AG08395 (cell line): ENCODE measurements around the gene SMAGP.
"Not testable (repeated sequence)": the region's sequence is repeated elsewhere in the genome, so short reads cannot be mapped to it uniquely, and the experiment has no call there.

Source experiments
- DNase-seq: peaks from one replicate; pipeline ENCODE4 v3.0.0; 2012; ENCODE audit warnings: mixed read lengths, low spot score

Gene SMAGP, protein sequence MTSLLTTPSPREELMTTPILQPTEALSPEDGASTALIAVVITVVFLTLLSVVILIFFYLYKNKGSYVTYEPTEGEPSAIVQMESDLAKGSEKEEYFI

GRCh38 chr12:51270067-51270950, at the start of gene SMAGP:
TSS of gene SMAGP (minus strand) at chr12:51270415. CDS start at chr12:51269278, 1,137 bp downstream.
- peak; percentile 44 for DNase-seq

DNA sequence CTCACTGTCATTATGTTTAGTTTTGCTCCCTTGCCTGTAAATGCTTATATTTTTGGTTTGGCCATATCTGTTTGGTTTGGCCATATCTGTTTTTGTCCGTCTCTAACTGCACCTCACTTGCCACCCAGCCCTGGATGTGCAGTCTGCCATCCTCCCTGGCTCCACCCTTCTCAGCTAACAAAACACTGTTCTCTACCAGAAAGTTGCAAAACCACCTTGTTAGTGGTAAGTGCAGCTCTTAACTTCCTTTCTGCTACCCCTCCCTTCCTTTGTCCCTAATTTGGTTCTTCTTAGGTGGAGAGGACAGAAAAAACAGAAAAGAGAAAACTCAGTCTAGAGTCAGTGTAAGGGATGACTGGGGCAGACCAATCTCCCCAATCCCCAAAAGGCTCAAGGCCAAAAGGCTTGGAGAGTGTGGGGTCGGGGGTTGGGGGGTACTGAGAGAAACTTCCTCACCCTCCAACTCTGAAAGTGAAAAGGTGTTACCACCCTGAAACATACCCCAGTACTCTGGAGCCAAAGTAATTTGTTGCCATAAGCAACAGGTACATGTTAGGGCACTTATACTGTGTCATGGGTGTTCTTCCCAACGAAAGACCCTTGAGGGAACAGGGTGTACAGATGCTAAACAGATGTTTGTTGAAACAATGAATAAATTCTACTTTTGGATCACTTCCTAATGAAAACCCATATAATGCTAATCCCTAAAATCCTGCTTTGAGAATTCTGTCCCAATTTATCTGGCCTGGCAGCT, 48.8 kb upstream of the SMAGP start:
- no peak for DNase-seq

GRCh38 chr12:51318057-51318806, 48.0 kb upstream of the SMAGP start:
- DNase-seq: not testable (repeated sequence)

DNA sequence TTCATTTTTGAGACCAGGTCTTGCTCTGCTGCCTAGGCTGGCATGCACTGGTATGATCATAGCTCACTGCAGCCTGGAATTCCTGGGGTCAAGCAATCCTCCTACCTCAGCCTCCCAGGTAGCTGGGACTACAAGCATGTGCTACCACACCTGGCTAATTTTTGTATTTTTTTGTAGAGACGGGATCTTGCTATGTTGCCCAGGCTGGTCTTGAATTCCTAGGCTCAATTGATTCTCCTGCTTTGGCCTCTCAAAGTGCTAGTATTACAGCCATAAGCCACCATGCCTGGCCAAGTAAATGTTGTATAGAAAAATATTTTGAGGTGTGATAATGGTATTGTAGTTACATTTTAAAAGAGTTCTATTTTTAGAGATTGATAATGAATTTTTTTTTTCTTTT, 41.2 kb upstream of the SMAGP start:
- no peak for DNase-seq

DNA sequence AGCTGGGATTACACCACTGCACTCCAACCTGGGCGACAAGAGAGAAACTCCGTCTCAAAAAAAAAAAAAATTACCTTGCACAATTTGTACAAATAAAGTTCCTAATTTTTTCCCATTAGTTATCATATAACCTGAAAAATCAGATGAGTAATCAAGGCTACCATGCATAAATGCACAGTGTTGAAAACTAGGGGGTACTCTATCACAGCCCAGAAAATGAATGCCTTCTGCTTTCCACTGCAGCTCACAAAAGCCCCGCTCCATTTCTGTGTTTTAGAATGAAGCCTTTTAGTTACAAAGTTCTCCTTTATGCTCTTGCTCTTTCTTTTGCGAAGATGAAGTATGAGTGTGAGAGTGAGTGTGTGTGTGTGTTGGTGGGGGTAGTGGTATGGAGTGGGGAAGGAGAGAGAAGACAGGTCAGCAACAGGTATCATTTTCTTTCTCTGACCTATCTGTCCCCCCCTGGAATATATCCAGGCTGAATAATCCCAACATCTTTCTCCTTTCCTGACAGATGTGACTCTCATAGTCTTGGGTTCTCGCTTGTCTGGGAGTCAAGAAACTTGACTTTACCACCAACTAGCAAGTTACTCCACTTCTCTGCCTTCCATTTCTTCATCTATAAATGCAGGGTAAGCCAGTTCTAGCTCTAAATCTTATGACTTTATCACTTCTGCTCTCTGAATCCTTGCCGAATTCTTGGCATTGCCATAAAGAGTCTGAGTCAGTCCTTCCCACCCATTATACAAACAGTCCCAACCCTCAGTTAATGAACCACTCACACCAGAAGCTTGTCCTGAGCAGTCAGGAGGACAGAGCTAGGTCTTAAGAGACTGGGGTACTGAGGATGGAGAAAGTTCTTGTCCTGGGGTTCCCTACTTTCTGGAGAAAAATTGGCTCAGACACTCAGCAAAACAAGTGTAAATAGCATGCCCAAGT, 37.7 kb upstream of the SMAGP start:
- peak; percentile 92 for DNase-seq

GRCh38 chr12:51306507-51306906, 36.3 kb upstream of the SMAGP start:
- no peak for DNase-seq

GRCh38 chr12:51300768-51301167, 30.6 kb upstream of the SMAGP start:
- DNase-seq: not testable (repeated sequence)

GRCh38 chr12:51295651-51296050, 25.4 kb upstream of the SMAGP start:
- no peak for DNase-seq

GRCh38 chr12:51294097-51294496, 23.9 kb upstream of the SMAGP start:
- not testable (repeated sequence) for DNase-seq

DNA sequence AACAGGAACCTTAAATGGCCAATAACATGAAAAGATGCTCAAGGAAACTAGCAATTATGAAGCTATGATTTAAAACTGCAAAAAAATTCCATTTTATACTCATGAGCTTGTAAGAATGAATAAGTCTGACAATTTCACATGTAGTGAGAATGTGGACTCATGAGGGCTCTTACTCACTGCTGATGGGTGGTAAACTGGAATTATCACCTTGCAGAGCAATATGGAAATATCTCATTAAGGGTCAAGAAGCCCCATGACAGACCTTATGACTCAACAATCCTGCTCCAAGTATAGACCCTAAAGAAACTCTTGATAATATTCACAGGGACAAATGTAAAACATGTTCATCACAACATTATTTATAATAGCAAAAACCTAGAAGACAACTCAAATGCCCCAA, 23.5 kb upstream of the SMAGP start:
- no peak for DNase-seq

DNA sequence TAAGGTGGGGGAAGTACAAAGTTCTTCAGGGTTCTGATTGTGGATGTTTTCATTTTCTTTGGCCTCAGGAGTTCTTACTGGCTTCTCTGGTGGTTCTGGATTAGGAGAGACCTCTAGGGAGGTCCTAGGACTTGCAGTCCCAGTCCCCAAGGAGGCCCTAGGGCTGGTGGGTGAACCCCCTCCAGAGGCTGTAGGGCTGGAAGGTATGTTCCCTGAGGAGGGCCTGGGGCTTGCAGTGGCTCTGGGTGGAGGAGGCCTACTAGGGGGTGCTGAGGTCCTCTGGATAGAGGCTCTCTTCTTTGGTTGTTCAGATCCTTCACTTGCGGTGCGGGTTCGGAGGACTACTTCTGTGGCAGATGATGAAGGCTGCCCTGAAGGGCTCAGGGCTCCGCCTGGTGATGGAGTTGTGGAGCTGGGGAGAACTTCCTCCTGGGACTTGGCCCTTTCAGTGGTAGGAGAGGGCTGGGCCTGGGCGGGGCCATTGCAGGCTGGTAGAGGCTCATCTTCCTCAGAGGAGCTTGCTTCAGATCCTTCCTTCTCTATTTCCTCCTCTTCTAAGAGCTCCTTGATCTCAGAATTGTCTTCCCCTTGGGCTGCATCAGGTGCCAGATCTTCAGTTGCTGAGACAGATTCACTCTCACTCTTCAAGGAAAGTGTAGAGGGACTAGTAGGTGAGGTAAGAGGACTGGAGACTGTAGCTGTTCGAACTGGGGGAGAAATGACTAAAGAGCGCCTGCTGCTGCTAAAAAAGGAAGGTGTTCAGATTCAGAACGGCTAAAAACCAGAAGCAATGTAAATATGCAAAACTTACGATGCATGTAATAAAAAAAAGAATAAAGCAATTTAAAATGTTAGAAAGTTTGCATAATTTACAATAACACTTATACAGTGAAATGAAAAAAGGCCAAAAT, 21.6 kb upstream of the SMAGP start:
- not testable (repeated sequence) for DNase-seq

GRCh38 chr12:51285843-51286242, 15.6 kb upstream of the SMAGP start:
- no peak for DNase-seq

DNA sequence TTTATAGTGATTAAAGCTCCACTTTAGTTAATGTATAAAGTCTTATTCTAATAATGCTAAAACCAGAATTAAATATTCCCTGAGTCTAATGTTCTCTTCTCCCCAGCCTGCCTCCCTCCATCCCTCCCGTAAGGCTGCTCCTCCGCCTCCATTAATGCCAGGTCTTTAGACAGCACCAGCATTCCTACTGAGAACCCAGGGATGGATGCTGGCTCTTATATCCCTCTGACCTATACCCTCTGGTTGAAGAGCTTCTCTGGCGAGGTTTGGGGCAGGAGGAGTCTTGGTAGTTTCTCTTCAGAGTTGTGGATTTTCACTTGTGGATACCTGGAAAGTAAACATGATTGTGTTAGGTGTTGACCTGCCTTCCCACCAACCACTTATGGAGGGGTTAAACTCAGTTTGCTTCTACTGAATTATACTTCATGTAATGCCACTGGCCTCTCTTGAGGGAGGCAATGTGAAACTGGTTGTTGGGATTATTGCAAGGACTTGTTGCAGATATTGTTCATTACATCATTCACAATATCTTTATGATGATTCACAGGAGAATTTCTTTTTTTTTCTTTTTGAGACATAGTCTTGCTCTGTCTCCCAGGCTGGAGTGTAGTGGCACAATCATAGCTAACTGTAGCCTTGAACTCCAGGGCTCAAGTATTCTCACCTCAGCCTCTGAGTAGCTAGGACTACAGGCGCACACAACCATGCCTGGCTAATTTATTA, 11.1 kb upstream of the SMAGP start:
- peak; percentile 66 for DNase-seq

DNA sequence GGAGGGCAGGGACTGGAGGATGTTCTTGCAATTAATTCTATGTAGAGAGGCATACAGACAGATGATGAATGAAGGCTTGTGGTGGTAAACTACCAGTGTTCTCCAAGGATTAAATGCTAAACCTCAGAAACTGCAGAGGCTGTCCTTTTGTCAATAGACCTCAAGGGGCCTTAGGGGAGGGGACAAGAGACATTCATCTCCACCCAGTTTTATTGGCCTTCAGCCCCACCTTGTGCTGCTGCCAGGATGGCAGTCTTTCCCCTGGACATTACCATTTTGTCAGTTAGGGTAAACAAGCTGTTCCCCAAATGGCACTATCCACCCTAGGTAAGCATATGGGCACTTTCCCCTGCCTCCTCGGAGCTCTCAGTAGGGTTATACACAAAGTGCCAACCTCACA, 4.9 kb upstream of the SMAGP start:
- no peak for DNase-seq

GRCh38 chr12:51272810-51273209, 2.6 kb upstream of the SMAGP start:
- not testable (repeated sequence) for DNase-seq

DNA sequence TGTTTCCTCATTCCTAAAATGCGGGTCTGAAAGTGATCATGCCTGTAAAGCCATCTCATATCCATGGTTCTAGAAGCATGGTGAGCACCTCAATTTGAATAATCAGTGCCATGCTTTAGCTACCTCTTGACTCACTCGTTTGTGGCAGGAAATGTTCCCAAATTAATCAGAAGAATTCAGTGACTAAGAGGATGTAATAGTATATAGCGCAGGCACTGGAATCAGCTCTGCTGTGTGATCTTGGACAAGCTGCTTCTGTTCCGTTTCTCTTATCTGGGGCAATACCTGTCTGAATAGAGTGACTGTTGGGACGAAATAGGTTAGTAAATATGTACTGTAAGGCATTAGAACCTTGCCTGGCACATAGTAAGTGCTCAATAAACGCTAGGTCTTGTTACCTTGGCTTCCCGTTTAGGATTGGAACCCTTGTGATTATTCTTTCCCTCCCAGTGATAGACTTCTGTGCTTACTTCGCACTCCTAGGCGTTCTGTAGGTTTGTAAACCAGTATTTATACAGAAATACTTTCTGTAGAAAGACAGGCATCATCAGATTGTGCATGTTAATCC, 820 bp upstream of the SMAGP start:
- DNase-seq: peak; percentile 79

- peak; percentile 49 for DNase-seq
These were observed 795 bp downstream of the SMAGP start for GRCh38 chr12:51269174-51270066.

DNA sequence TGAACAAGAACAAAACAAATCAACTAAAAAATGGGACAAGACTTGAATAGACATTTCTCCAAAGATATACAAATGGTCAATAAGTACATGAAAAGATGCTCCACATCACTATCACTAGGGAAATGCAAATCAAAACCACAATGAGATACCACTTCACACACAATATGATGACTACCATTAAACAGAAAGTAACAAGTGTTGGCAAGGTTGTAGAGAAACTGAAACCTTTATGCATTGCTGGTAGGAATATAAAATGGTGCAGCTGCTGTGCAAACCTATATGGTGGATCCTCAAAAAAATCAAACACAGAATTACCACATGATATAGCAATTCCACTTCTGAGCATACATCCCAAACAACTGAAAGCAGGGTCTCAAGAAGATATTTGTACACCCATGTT, 5.2 kb downstream of the SMAGP start:
- DNase-seq: no peak
